ENCODE data around the gene DHX9. TPM values are rescaled to one million over a fixed set of nuclear protein-coding genes. Genes with fewer than 3 reads are reported as not detected.

The DHX9 gene
- total and polyA plus RNA-seq, 2 of the 13 experiments (the other 11 are each of a cell fraction or from before 2014, with no cell fraction given): 84.8 to 211 TPM

DNA sequence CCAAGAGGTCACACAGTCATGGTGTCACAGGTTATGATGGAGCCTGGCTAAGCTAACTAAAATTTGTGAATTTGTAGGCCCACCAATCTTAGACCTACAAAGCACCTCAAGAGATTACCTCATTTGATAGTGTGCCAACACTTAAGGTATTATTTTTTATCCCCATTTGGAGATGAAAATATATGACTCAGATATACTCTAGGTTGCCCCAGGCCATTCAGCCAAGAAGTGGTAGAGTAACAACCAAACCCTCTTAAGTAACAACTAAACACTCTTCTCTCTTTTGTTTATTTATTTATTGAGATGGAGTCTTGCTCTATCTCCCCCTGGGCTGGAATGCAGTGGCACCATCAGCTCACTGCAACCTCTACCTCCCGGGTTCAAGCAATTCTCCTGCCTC, 35.3 kb upstream of the DHX9 start (continued):
- TF ChIP-seq CREB1 (IDR thresholded peaks at IDR 0.05) (no peak), CREB1 (CRISPR knock-in tag; IDR thresholded peaks at IDR 0.05) (no peak), ZKSCAN1 (IDR thresholded peaks at IDR 0.05; ENCODE audit: low read length) (no peak), ZMYM4 (CRISPR knock-in tag; IDR thresholded peaks at IDR 0.05) (no peak), ZNF672 (CRISPR knock-in tag; IDR thresholded peaks at IDR 0.05) (no peak), CEBPG (CRISPR knock-in tag; IDR thresholded peaks at IDR 0.05) (no peak), ZC3H13 (CRISPR knock-in tag; IDR thresholded peaks at IDR 0.05) (no peak), IRX3 (CRISPR knock-in tag; IDR thresholded peaks at IDR 0.05; ENCODE audit: borderline replicate concordance, low read depth) (no peak), MTF1 (CRISPR knock-in tag; IDR thresholded peaks at IDR 0.05) (no peak)
- TF ChIP-seq, protein P1, sequence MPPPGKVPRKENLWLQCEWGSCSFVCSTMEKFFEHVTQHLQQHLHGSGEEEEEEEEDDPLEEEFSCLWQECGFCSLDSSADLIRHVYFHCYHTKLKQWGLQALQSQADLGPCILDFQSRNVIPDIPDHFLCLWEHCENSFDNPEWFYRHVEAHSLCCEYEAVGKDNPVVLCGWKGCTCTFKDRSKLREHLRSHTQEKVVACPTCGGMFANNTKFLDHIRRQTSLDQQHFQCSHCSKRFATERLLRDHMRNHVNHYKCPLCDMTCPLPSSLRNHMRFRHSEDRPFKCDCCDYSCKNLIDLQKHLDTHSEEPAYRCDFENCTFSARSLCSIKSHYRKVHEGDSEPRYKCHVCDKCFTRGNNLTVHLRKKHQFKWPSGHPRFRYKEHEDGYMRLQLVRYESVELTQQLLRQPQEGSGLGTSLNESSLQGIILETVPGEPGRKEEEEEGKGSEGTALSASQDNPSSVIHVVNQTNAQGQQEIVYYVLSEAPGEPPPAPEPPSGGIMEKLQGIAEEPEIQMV (CRISPR knock-in tag; IDR thresholded peaks at IDR 0.05; ENCODE audit: low read depth): no peak

DNA sequence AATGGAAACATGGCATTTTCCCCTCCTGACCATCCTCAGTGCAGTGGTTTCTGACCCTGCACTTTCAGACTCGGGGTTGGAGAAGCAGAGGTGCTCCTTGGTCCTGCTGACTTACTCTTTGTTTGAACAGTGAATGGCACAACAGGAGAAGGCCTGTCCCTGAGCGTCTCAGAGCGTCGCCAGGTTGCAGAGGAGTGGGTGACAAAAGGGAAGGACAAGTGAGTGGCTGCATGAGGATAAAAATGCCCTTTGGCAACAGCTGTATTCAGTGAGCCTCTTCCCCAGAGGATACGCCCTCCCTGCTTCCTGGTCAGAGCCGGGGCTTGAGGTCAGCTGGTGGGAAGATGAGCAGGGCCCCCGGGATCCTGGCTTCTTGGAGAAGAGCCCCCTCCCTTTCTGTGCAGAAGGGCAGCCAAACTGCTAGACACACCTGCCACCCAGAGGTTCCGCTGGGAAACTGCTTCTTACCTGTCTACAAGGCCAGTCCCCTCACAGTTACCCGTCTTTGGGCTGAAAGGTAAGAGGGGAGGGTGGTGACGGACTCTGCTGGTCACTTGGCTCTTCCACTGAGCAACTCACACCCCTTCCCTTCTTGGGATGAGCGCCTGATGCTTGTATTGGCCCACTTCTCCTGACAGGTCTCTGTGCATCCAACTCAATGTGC, 33.0 kb upstream of the DHX9 start:
- Histone ChIP-seq H3K4me1 (ENCODE audit: insufficient read depth, low read length) (no peaks in the 10 kb centered on the region), H3K4me3 (replicated peaks in 1 of 3; ENCODE audit: insufficient read depth in 1 of 3, low read depth in 2 of 3, low read length in 3 of 3) (no peak overlapping the region), H2AFZ (ENCODE audit: low read length) (no peak overlapping the region), H4K20me1 (ENCODE audit: insufficient read depth, low read length) (no peaks in the 10 kb centered on the region), H3K27ac (ENCODE audit: extremely low read length, insufficient read depth, low read length) (no peak overlapping the region), H3K4me2 (ENCODE audit: low read depth, low read length) (no peak overlapping the region), H3K9me3 (ENCODE audit: low read length) (no peaks in the 10 kb centered on the region), H3K27me3 (ENCODE audit: control insufficient read depth in 1 of 2, insufficient read depth in 2 of 2, low read length in 2 of 2) (peaks cover 0 to 1% of the 10 kb centered on the region in 2 experiments; a peak in 2 of 5 replicates), H3K36me3 (replicated peaks in 1 of 2; ENCODE audit: control insufficient read depth in 1 of 2, insufficient read depth in 2 of 2, low read length in 2 of 2) (no peaks in the 10 kb centered on the region), H3K9ac (ENCODE audit: insufficient read depth, low read depth, low read length) (no peak overlapping the region), H3K79me2 (ENCODE audit: insufficient read depth, low read length) (no peaks in the 10 kb centered on the region)
- DNase-seq (ENCODE audit: low spot score): peak; percentile 12
- ChIA-PET CTCF (ENCODE audit: low intra/inter-chr PET ratio, low total read pairs) (interaction anchor here (1.2 kb wide), 1 partner anchor 205 kb away, joined by 3 read pairs; no protein-coding TSS in a partner anchor), POLR2A (no interaction called here)
- TF ChIP-seq ZFP36L2 (CRISPR knock-in tag; IDR thresholded peaks at IDR 0.05): no peak
- TF ChIP-seq SMC3 (IDR thresholded peaks at IDR 0.05; ENCODE audit: low read length): peak; percentile 13; the same call in 1 of the 2 replicates
- TF ChIP-seq, protein P2, sequence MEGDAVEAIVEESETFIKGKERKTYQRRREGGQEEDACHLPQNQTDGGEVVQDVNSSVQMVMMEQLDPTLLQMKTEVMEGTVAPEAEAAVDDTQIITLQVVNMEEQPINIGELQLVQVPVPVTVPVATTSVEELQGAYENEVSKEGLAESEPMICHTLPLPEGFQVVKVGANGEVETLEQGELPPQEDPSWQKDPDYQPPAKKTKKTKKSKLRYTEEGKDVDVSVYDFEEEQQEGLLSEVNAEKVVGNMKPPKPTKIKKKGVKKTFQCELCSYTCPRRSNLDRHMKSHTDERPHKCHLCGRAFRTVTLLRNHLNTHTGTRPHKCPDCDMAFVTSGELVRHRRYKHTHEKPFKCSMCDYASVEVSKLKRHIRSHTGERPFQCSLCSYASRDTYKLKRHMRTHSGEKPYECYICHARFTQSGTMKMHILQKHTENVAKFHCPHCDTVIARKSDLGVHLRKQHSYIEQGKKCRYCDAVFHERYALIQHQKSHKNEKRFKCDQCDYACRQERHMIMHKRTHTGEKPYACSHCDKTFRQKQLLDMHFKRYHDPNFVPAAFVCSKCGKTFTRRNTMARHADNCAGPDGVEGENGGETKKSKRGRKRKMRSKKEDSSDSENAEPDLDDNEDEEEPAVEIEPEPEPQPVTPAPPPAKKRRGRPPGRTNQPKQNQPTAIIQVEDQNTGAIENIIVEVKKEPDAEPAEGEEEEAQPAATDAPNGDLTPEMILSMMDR (CRISPR knock-in tag; IDR thresholded peaks at IDR 0.05): peak; percentile 61
- TF ChIP-seq STAG1 (CRISPR knock-in tag; IDR thresholded peaks at IDR 0.05): peak; percentile 58
- intact Hi-C loops (cut with micrococcal nuclease; ENCODE audit: unreplicated experiment): loop anchor here (1.0 kb wide), 1 partner anchor 205 kb away; no protein-coding TSS in a partner anchor
- peak; percentile 82 for ATAC-seq
- no peak for FAIRE-seq
- no TSS peak for BruUV-seq (replicated peaks)
- 5% methylated on average over 7 of the region's 11 CpGs for WGBS (ENCODE audit: low lambda C conversion rate)
- in situ Hi-C loops (cut with HindIII; ENCODE audit: extremely low pct_ligation_motif_present, low pct_unique_long_range_greater_than_20kb): no loop called here
